ENCODE results near the gene SCG5. TPM values are rescaled to one million over a fixed set of nuclear protein-coding genes. Genes with fewer than 3 reads are reported as not detected.

Gene SCG5
- polyA plus RNA-seq, 3 donors from 2014 or later, result 0.45 TPM; not detected in 2

DNA sequence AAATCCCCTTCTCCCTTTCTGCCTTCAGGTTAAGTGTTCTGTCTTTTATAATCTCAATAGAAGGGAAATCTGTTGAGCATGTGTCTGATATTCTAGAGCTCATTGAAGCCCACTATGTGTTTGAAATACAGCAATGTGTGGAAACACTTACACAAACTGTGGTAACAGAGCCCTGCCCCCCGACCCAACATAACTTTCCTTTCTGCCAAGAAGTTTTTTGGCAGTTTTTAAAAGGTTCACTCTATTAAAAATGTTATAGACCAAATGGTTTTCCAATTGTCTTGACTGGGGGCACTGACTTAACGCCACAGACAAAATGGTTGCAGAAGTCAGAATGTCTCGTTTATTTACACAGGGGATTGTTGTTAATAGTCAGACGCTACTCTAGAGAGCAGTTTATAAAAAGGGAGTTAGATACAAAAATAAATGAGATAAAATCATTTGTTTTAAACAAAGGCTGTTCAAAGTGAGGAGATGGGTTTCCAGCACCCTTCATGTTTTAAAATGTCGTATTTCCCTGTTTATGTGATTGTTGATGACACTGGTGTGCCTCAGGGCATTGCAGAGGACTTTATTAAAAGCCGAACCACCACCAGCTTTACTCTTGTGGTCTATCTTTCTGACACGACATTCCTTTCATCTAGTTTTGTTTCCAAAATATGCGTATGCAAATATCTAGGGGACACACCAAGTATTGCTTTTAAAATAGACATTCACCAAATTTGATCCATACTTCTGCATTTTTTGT, 49.6 kb downstream of the SCG5 start:
- no peak for DNase-seq
- H3K36me3 Mint-ChIP-seq, result no peaks in the 10 kb centered on the region
- peaks cover 0 to 6% (median 1%) of the 10 kb centered on the region in 3 donors for H3K27me3 Mint-ChIP-seq (ENCODE audit: low read depth in 3 of 3)
- no peaks in the 10 kb centered on the region for H3K9me3 Mint-ChIP-seq
- no peak overlapping the region for H3K4me3 Mint-ChIP-seq
- no peaks in the 10 kb centered on the region for H3K4me1 Mint-ChIP-seq
- H3K27ac Mint-ChIP-seq, result no peak overlapping the region

- Mint-ChIP-seq H3K4me3 (no peak overlapping the region), H3K9me3 (no peaks in the 10 kb centered on the region), H3K36me3 (no peaks in the 10 kb centered on the region), H3K27me3 (ENCODE audit: low read depth in 3 of 3) (peaks cover 0 to 8% (median 1%) of the 10 kb centered on the region in 3 donors), H3K27ac (no peak overlapping the region), H3K4me1 (no peaks in the 10 kb centered on the region)
- no peak for DNase-seq
These were observed 50.2 kb downstream of the SCG5 start for GRCh38 chr15:32691689-32692038.

DNA sequence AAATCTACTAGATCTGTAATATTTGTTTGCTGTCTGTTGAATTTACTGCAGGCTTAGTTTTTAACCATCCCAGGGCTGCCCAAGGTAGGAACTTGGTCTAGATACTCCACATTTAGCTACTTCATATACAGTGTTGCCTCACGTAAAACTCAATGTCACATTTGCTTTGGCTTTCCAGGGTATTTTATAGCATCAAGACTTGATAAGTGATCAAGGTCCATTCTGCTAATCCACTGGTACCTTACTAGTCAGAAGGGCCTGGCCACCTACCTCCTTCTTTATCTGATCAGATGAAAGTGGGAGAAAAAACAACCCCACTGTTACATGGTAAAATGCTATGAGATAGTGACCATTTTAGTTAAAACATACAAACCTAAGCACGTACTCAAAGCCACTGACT, 50.8 kb downstream of the SCG5 start:
- no peak overlapping the region for H3K27ac Mint-ChIP-seq
- DNase-seq, result no peak
- no peaks in the 10 kb centered on the region for H3K4me1 Mint-ChIP-seq
- H3K27me3 Mint-ChIP-seq (ENCODE audit: low read depth in 3 of 3), result peaks cover 0 to 8% (median 1%) of the 10 kb centered on the region in 3 donors
- H3K9me3 Mint-ChIP-seq, result no peaks in the 10 kb centered on the region
- no peak overlapping the region for H3K4me3 Mint-ChIP-seq
- H3K36me3 Mint-ChIP-seq, result no peaks in the 10 kb centered on the region

- no peak for DNase-seq
- Mint-ChIP-seq H3K9me3 (no peaks in the 10 kb centered on the region), H3K27me3 (ENCODE audit: low read depth in 3 of 3) (peaks cover 0 to 8% (median 1%) of the 10 kb centered on the region in 3 donors), H3K27ac (no peak overlapping the region), H3K36me3 (no peaks in the 10 kb centered on the region), H3K4me1 (no peaks in the 10 kb centered on the region), H3K4me3 (no peak overlapping the region)
These were observed 52.9 kb downstream of the SCG5 start for GRCh38 chr15:32694222-32694983.

DNA sequence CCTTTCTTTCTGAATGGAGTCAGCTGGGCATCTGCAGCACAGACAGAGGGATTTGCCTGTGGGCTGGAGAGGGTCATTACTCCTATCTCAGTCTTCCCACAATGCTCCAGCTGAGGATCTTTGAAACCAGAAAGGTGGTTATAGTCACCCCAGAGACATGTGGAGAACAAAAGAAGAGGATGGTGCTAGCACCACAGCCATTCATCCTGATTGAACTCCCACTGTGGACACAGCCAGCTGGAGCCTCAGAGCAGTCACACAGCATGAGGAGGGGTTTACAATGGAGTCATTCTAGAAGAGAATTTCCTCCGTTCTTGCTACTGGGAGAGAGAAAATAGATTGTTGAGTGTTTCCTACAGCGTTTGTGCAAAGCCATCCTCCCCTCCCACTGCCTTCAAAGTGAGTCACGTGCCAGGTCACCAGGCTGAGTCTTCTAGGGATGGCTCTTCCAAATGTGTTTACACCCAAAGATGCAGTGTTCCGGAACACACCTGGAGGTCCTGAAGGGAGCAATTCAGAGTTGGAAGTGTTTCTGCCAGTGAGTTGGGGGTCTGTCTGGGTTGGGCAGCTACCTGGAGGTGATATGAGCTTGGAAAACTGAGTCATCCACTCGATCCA, 57.4 kb downstream of the SCG5 start:
- Mint-ChIP-seq H3K4me1 (no peaks in the 10 kb centered on the region), H3K27me3 (ENCODE audit: low read depth in 3 of 3) (peaks cover 0 to 6% (median 4%) of the 10 kb centered on the region in 3 donors), H3K9me3 (no peaks in the 10 kb centered on the region), H3K4me3 (no peak overlapping the region), H3K27ac (no peak overlapping the region), H3K36me3 (no peaks in the 10 kb centered on the region)
- DNase-seq, result no peak

GRCh38 chr15:32700501-32701150, 59.1 kb downstream of the SCG5 start:
- Mint-ChIP-seq H3K27me3 (ENCODE audit: low read depth in 3 of 3) (peaks cover 0 to 18% (median 4%) of the 10 kb centered on the region in 3 donors), H3K4me3 (no peak overlapping the region), H3K36me3 (no peaks in the 10 kb centered on the region), H3K27ac (no peak overlapping the region), H3K9me3 (no peaks in the 10 kb centered on the region), H3K4me1 (no peaks in the 10 kb centered on the region)
- no peak for DNase-seq

GRCh38 chr15:32701863-32702262, 60.4 kb downstream of the SCG5 start:
- no peaks in the 10 kb centered on the region for H3K4me1 Mint-ChIP-seq
- H3K27me3 Mint-ChIP-seq (ENCODE audit: low read depth in 3 of 3), result peaks cover 0 to 15% (median 4%) of the 10 kb centered on the region in 3 donors
- no peak overlapping the region for H3K27ac Mint-ChIP-seq
- H3K4me3 Mint-ChIP-seq, result no peak overlapping the region
- no peaks in the 10 kb centered on the region for H3K9me3 Mint-ChIP-seq
- DNase-seq, result no peak
- no peaks in the 10 kb centered on the region for H3K36me3 Mint-ChIP-seq

DNA sequence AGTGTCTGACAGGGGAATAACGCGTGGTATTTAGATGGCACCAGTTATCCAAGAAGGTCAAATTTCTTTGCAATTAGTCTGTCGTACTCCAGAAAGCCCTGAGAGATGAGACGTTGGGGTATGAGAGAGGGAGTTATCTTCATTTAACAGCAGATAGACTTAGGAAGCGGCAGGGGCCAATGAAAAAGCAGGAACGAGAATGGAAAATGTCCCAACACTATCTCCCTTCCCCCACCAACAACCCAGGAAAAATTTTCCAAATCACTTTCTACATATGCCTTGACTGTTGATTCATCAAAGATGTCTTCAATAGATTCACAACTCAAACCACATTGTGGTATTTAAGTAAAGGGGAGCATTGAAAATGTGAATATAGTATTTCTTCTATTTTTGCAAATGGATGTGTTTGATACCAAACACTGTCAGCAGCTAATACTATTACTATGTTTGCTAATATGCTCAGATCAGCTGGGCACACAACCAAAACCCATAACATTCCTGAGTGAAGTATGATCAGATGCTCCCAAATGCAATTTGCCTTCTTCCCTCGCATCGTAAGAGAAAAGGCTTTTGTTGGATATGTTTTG, 63.0 kb downstream of the SCG5 start:
- H3K4me1 Mint-ChIP-seq, result no peaks in the 10 kb centered on the region
- no peak overlapping the region for H3K27ac Mint-ChIP-seq
- no peak overlapping the region for H3K4me3 Mint-ChIP-seq
- no peak for DNase-seq
- peaks cover 2 to 19% (median 8%) of the 10 kb centered on the region in 3 donors for H3K27me3 Mint-ChIP-seq (ENCODE audit: low read depth in 3 of 3)
- H3K9me3 Mint-ChIP-seq, result no peaks in the 10 kb centered on the region
- no peaks in the 10 kb centered on the region for H3K36me3 Mint-ChIP-seq

- Mint-ChIP-seq H3K4me1 (no peaks in the 10 kb centered on the region), H3K36me3 (no peaks in the 10 kb centered on the region), H3K9me3 (no peaks in the 10 kb centered on the region), H3K4me3 (no peak overlapping the region), H3K27ac (no peak overlapping the region), H3K27me3 (ENCODE audit: low read depth in 3 of 3) (peaks cover 2 to 19% (median 10%) of the 10 kb centered on the region in 3 donors)
- DNase-seq, result no peak
These were observed 63.9 kb downstream of the SCG5 start for GRCh38 chr15:32705446-32705845.

GRCh38 chr15:32706704-32707103, 65.2 kb downstream of the SCG5 start:
- H3K4me3 Mint-ChIP-seq, result no peak overlapping the region
- H3K9me3 Mint-ChIP-seq, result no peaks in the 10 kb centered on the region
- peaks cover 2 to 19% (median 10%) of the 10 kb centered on the region in 3 donors for H3K27me3 Mint-ChIP-seq (ENCODE audit: low read depth in 3 of 3)
- DNase-seq, result no peak
- H3K36me3 Mint-ChIP-seq, result no peaks in the 10 kb centered on the region
- H3K27ac Mint-ChIP-seq, result no peak overlapping the region
- no peaks in the 10 kb centered on the region for H3K4me1 Mint-ChIP-seq

- no peaks in the 10 kb centered on the region for H3K9me3 Mint-ChIP-seq
- H3K4me1 Mint-ChIP-seq, result no peaks in the 10 kb centered on the region
- no peak overlapping the region for H3K27ac Mint-ChIP-seq
- H3K36me3 Mint-ChIP-seq, result no peaks in the 10 kb centered on the region
- H3K4me3 Mint-ChIP-seq, result no peak overlapping the region
- H3K27me3 Mint-ChIP-seq (ENCODE audit: low read depth in 3 of 3), result peaks cover 2 to 19% (median 10%) of the 10 kb centered on the region in 3 donors
- no peak for DNase-seq
These were observed 65.9 kb downstream of the SCG5 start for GRCh38 chr15:32707436-32707835.

DNA sequence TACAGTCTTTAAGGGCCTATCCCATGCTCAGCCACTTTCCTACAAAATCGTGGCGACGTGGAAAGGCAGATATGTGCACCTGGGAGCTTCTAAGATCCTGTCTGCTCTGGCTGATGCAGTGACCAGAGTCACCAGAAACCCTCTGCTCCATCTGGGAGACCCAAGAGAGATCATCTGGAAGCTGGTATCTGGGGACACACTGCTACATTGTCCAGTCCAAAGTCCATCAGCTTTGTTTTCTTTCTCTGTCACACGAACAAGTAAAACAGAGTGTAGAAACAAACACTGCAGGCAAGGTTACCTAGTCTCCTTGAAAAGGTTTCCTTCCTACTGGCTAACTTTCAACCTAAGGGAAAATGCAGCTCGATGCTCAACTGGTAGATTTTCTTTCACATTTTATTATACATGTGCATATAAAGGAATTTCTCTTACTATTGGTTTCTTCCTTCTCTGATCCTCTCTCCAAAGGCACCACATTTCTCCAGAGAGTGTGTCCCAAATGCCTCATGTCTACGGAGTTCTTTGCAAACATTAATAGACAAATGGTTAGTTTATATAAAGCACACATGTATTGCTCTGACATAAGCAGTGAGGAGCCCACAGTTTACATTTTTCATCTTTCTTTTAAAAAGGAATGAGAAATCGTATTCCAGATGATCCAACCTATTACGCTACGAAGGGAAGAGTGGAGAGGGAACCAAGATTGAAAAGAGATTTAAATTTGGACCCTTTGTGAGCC, 68.0 kb downstream of the SCG5 start:
- H3K4me1 Mint-ChIP-seq, result no peaks in the 10 kb centered on the region
- no peak for DNase-seq
- no peak overlapping the region for H3K27ac Mint-ChIP-seq
- no peak overlapping the region for H3K4me3 Mint-ChIP-seq
- H3K36me3 Mint-ChIP-seq, result no peaks in the 10 kb centered on the region
- H3K27me3 Mint-ChIP-seq (ENCODE audit: low read depth in 3 of 3), result peaks cover 5 to 11% (median 5%) of the 10 kb centered on the region in 3 donors
- no peaks in the 10 kb centered on the region for H3K9me3 Mint-ChIP-seq

GRCh38 chr15:32715276-32715675, 73.8 kb downstream of the SCG5 start:
- Mint-ChIP-seq H3K27ac (no peak overlapping the region), H3K9me3 (no peaks in the 10 kb centered on the region), H3K4me3 (no peak overlapping the region), H3K4me1 (peaks cover 10 to 13% of the 10 kb centered on the region in 2 donors), H3K27me3 (ENCODE audit: low read depth in 3 of 3) (peaks cover 13 to 24% (median 19%) of the 10 kb centered on the region in 3 donors), H3K36me3 (no peaks in the 10 kb centered on the region)
- DNase-seq, result no peak
